ENCODE results near the gene PLXNA2.

Gene PLXNA2

DNA sequence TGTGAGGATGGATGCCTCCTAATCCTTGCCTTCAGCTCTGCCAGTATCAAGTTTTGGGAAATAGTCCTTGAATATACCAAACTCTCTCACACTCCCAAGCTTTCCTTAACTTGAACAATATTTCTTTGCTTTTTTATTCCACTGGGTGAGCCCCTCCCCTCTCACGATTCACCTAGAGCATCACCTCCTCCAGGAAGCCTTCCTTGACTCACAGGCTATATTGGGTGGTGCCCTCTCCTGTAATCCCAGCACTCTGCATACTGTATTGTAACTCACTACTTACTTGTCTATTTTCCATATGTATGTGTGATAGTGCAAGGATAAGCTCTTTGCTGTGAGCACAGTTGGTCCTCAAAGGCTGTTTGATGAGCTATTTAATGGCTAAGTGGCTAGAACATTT, 114.7 kb downstream of the PLXNA2 start:
- H3K4me1 ChIP-seq (ENCODE audit: insufficient read depth, low read length), result peaks cover 33% of the 10 kb centered on the region
- no peaks in the 10 kb centered on the region for H3K36me3 ChIP-seq (ENCODE audit: insufficient read depth, low read length)
- H3K9ac ChIP-seq (ENCODE audit: low read depth, low read length), result no peak overlapping the region
- H3K4me3 ChIP-seq (ENCODE audit: low read length), result no peak overlapping the region
- H3K9me3 ChIP-seq (ENCODE audit: insufficient read depth, low read depth, low read length), result no peaks in the 10 kb centered on the region
- no peak overlapping the region for H3K27ac ChIP-seq (ENCODE audit: low read depth, low read length)
- peaks cover 9% of the 10 kb centered on the region for H3K27me3 ChIP-seq (ENCODE audit: insufficient read depth, low read length)
- WGBS, result 96% methylated on average over 1 of the region's 1 CpG

DNA sequence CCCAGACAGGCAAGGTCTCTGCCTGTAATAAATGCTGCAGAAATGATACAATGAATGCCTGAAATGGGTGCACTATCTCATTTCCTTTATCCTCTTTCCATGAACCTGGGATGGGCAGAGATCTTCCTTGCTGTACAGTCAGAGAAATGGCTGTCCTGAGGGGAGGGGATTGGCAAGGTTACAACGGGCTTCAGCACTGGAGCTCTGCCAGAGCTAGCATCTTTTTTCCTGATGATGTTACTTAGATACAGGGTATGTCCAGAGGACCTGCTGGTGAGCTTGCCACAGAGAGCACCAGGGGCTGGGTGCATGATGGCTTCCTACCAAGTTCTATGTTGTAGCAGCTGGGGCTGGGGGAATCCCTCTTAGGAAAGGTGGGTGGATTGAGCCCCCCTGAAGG, 115.1 kb downstream of the PLXNA2 start:
- WGBS, result 2% methylated on average over 1 of the region's 1 CpG
- Histone ChIP-seq H3K36me3 (ENCODE audit: insufficient read depth, low read length) (no peaks in the 10 kb centered on the region), H3K27me3 (ENCODE audit: insufficient read depth, low read length) (peaks cover 9% of the 10 kb centered on the region), H3K4me1 (ENCODE audit: insufficient read depth, low read length) (peaks cover 28% of the 10 kb centered on the region), H3K9me3 (ENCODE audit: insufficient read depth, low read depth, low read length) (no peaks in the 10 kb centered on the region), H3K4me3 (ENCODE audit: low read length) (no peak overlapping the region), H3K9ac (ENCODE audit: low read depth, low read length) (no peak overlapping the region), H3K27ac (ENCODE audit: low read depth, low read length) (no peak overlapping the region)

GRCh38 chr1:208127792-208128529, 116.2 kb downstream of the PLXNA2 start:
- Histone ChIP-seq H3K9me3 (ENCODE audit: insufficient read depth, low read depth, low read length) (no peaks in the 10 kb centered on the region), H3K36me3 (ENCODE audit: insufficient read depth, low read length) (no peaks in the 10 kb centered on the region), H3K9ac (ENCODE audit: low read depth, low read length) (no peak overlapping the region), H3K27ac (ENCODE audit: low read depth, low read length) (no peak overlapping the region), H3K4me3 (ENCODE audit: low read length) (no peak overlapping the region), H3K4me1 (ENCODE audit: insufficient read depth, low read length) (peaks cover 19% of the 10 kb centered on the region), H3K27me3 (ENCODE audit: insufficient read depth, low read length) (peaks cover 9% of the 10 kb centered on the region)
- 29% methylated on average over 9 of the region's 10 CpGs for WGBS

GRCh38 chr1:208127284-208127683, 116.9 kb downstream of the PLXNA2 start:
- Histone ChIP-seq H3K9ac (ENCODE audit: low read depth, low read length) (no peak overlapping the region), H3K9me3 (ENCODE audit: insufficient read depth, low read depth, low read length) (no peaks in the 10 kb centered on the region), H3K36me3 (ENCODE audit: insufficient read depth, low read length) (no peaks in the 10 kb centered on the region), H3K27ac (ENCODE audit: low read depth, low read length) (no peak overlapping the region), H3K27me3 (ENCODE audit: insufficient read depth, low read length) (peaks cover 9% of the 10 kb centered on the region), H3K4me3 (ENCODE audit: low read length) (no peak overlapping the region), H3K4me1 (ENCODE audit: insufficient read depth, low read length) (peaks cover 14% of the 10 kb centered on the region)
- WGBS, result 83% methylated on average over 2 of the region's 2 CpGs

DNA sequence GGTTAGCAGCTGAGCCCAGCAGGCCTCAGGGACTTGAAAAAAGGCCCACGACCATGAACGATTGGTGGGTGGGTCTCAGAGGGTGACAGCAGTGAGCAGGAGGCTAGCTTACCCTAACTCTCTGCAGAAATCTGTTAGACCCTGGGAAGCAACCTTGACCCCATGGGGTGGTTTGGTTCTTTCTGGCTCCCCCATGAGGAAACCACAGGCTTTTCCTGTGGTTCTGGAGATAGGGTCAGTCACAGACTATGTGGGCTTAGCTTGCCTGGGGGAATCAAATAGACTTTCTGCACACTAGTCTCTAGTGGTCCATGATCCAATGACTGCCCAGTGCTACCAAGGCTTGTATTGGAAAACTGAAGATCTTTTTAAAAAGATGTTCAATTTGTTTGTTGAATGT, 118.1 kb downstream of the PLXNA2 start:
- H3K9ac ChIP-seq (ENCODE audit: low read depth, low read length), result no peak overlapping the region
- H3K4me3 ChIP-seq (ENCODE audit: low read length), result no peak overlapping the region
- WGBS, result 77% methylated on average over 2 of the region's 2 CpGs
- H3K4me1 ChIP-seq (ENCODE audit: insufficient read depth, low read length), result 0 out of 2 replicates have a peak, but pooled peaks cover 4% of the 10 kb centered on the region
- no peaks in the 10 kb centered on the region for H3K36me3 ChIP-seq (ENCODE audit: insufficient read depth, low read length)
- H3K27me3 ChIP-seq (ENCODE audit: insufficient read depth, low read length), result peaks cover 2% of the 10 kb centered on the region
- H3K27ac ChIP-seq (ENCODE audit: low read depth, low read length), result no peak overlapping the region
- no peaks in the 10 kb centered on the region for H3K9me3 ChIP-seq (ENCODE audit: insufficient read depth, low read depth, low read length)

DNA sequence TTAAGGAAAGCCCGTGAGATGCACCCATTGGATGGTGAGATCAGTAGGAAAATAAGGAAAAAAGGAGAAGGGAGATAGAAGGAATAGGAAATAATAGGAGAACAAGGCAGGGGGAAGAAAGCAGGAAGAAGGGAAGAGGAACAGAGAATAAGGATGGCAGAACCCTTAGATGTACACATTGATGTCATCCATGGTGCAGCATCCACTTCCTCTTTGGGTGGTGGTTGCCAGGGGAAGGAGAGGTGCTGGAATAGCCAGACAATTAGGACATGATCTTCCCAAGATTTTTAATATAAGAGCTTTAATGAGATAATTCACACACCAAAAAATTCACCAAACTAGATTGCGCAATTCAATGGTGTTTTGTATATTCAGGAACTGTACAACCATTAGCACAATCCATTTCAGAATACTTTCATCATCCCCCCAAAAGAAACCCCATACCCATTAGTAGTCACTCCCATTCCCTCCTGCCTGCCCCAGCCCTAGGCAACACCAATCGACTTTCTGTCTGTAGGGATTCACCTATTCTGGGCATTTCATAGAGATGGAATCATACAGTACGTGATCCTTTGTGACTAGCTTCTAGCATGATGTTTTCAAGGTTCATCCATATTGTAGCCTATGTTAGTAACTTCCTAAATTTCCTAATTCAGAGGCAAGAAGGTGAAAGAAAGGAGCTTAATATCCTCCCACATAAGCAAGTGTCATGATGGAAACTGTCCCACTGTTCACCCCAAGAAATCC, 121.4 kb downstream of the PLXNA2 start:
- no peaks in the 10 kb centered on the region for H3K9me3 ChIP-seq (ENCODE audit: insufficient read depth, low read depth, low read length)
- no peak overlapping the region for H3K4me3 ChIP-seq (ENCODE audit: low read length)
- no peaks in the 10 kb centered on the region for H3K36me3 ChIP-seq (ENCODE audit: insufficient read depth, low read length)
- 94% methylated on average over 4 of the region's 4 CpGs for WGBS
- peaks cover 15% of the 10 kb centered on the region for H3K4me1 ChIP-seq (ENCODE audit: insufficient read depth, low read length)
- H3K9ac ChIP-seq (ENCODE audit: low read depth, low read length), result no peak overlapping the region
- H3K27me3 ChIP-seq (ENCODE audit: insufficient read depth, low read length), result no peaks in the 10 kb centered on the region
- no peak overlapping the region for H3K27ac ChIP-seq (ENCODE audit: low read depth, low read length)

- H3K4me3 ChIP-seq (ENCODE audit: low read length), result no peak overlapping the region
- no peak overlapping the region for H3K27ac ChIP-seq (ENCODE audit: low read depth, low read length)
- WGBS, result 92% methylated on average over 3 of the region's 3 CpGs
- no peaks in the 10 kb centered on the region for H3K9me3 ChIP-seq (ENCODE audit: insufficient read depth, low read depth, low read length)
- H3K36me3 ChIP-seq (ENCODE audit: insufficient read depth, low read length), result no peaks in the 10 kb centered on the region
- no peak overlapping the region for H3K9ac ChIP-seq (ENCODE audit: low read depth, low read length)
- H3K27me3 ChIP-seq (ENCODE audit: insufficient read depth, low read length), result no peaks in the 10 kb centered on the region
- H3K4me1 ChIP-seq (ENCODE audit: insufficient read depth, low read length), result peaks cover 15% of the 10 kb centered on the region
Measured at GRCh38 chr1:208121813-208122364, 122.3 kb downstream of the PLXNA2 start.

- Histone ChIP-seq H3K36me3 (ENCODE audit: insufficient read depth, low read length) (no peaks in the 10 kb centered on the region), H3K9ac (ENCODE audit: low read depth, low read length) (no peak overlapping the region), H3K27ac (ENCODE audit: low read depth, low read length) (peak overlapping the region; percentile 29; the same call in 1 of the 2 replicates), H3K9me3 (ENCODE audit: insufficient read depth, low read depth, low read length) (no peaks in the 10 kb centered on the region), H3K4me3 (ENCODE audit: low read length) (no peak overlapping the region), H3K27me3 (ENCODE audit: insufficient read depth, low read length) (no peaks in the 10 kb centered on the region), H3K4me1 (ENCODE audit: insufficient read depth, low read length) (peaks cover 15% of the 10 kb centered on the region)
- 64% methylated on average over 2 of the region's 2 CpGs for WGBS
Measured at GRCh38 chr1:208120431-208120790, 123.8 kb downstream of the PLXNA2 start.

- 93% methylated on average over 11 of the region's 12 CpGs for WGBS
- Histone ChIP-seq H3K9me3 (ENCODE audit: insufficient read depth, low read depth, low read length) (no peaks in the 10 kb centered on the region), H3K27ac (ENCODE audit: low read depth, low read length) (no peak overlapping the region), H3K36me3 (ENCODE audit: insufficient read depth, low read length) (no peaks in the 10 kb centered on the region), H3K4me3 (ENCODE audit: low read length) (no peak overlapping the region), H3K27me3 (ENCODE audit: insufficient read depth, low read length) (no peaks in the 10 kb centered on the region), H3K9ac (ENCODE audit: low read depth, low read length) (no peak overlapping the region), H3K4me1 (ENCODE audit: insufficient read depth, low read length) (peaks cover 15% of the 10 kb centered on the region)
Measured at GRCh38 chr1:208118841-208119606, 125.2 kb downstream of the PLXNA2 start.

- no peak overlapping the region for H3K9ac ChIP-seq (ENCODE audit: low read depth, low read length)
- 68% methylated on average over 3 of the region's 5 CpGs for WGBS
Measured at GRCh38 chr1:208118306-208118705, 125.9 kb downstream of the PLXNA2 start.

DNA sequence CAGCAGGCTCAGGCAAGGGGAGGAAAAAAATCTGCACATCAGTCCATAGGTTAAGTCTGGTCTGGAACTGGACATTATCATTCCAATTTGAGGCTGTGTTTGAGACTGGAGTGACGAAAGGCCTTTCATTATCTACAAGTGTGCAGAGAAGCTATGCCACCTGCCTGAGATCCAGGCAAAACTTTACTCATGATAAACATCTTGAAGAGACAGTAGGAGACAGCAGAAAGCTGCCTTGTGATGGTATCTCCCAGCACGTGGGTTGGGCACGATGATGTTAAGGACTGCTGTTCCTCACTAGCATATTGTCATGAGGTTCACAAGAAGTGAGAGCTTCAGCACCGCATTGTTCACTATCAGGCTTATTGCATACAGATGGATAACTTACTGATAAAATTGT, 126.4 kb downstream of the PLXNA2 start:
- Histone ChIP-seq H3K27ac (ENCODE audit: low read depth, low read length) (no peak overlapping the region), H3K9me3 (ENCODE audit: insufficient read depth, low read depth, low read length) (no peaks in the 10 kb centered on the region), H3K4me1 (ENCODE audit: insufficient read depth, low read length) (peaks cover 15% of the 10 kb centered on the region), H3K9ac (ENCODE audit: low read depth, low read length) (no peak overlapping the region), H3K36me3 (ENCODE audit: insufficient read depth, low read length) (no peaks in the 10 kb centered on the region), H3K4me3 (ENCODE audit: low read length) (no peak overlapping the region), H3K27me3 (ENCODE audit: insufficient read depth, low read length) (no peaks in the 10 kb centered on the region)
- WGBS, result 90% methylated on average over 4 of the region's 4 CpGs

More at GRCh38 chr1:208118306-208118705, 125.9 kb downstream of the PLXNA2 start:
- Histone ChIP-seq H3K27ac (ENCODE audit: low read depth, low read length) (no peak overlapping the region), H3K27me3 (ENCODE audit: insufficient read depth, low read length) (no peaks in the 10 kb centered on the region), H3K9me3 (ENCODE audit: insufficient read depth, low read depth, low read length) (no peaks in the 10 kb centered on the region), H3K36me3 (ENCODE audit: insufficient read depth, low read length) (no peaks in the 10 kb centered on the region), H3K4me1 (ENCODE audit: insufficient read depth, low read length) (peaks cover 15% of the 10 kb centered on the region), H3K4me3 (ENCODE audit: low read length) (no peak overlapping the region)

All from HUES64 (cell line).